K562 (cell line): ENCODE data around the gene ARNT2. TPM values are rescaled to one million over a fixed set of nuclear protein-coding genes. Genes with fewer than 3 reads are reported as not detected.

Source experiments
- ATAC-seq: fragments of 200-7000 bp; cut with Tn5 transposase; 3 replicates; pipeline ENCODE4 v1.9.1; 2020; ENCODE audit warnings: moderate library complexity
- BruUV-seq: library from RNA; stranded (reverse); fragments of 400-500 nt; replicated peaks from 2 replicates; lab custom pipeline; 2021; lab: Mats Ljungman, UMichigan
- CTCF ChIA-PET: fragments of 300-600 bp; formaldehyde crosslinking; extraction: SDS; loops from one replicate; lab custom pipeline; 2021; ENCODE audit warnings: low intra/inter-chr PET ratio; lab: Yijun Ruan, JAX
- POLR2A ChIA-PET: fragments of 300-600, 350-650 bp; sonication (Branson Sonifier 250); formaldehyde crosslinking; extraction: SDS; loops from one replicate; lab custom pipeline; 2021; ENCODE audit warnings: antibody characterized with exemption, inconsistent platforms; lab: Yijun Ruan, JAX
- DNase-seq, 4 experiments: peaks; one replicate each; pipeline versions ENCODE4 v3.0.0 to v3.0.0-alpha.2; 2011 to 2018; ENCODE audit warnings: low spot score in 3 of 4, mixed read lengths in 3 of 4; ENCODE audit errors: extremely low read depth in 1 of 4
- FAIRE-seq: peaks from 2 replicates; lab custom pipeline; 2011; peaks lifted over from hg19 to GRCh38; lab: Jason Lieb, UNC
- H2AFZ ChIP-seq: 2 replicates; pipeline ENCODE4 v1.6.0; 2011; ENCODE audit warnings: low read depth, low read length, control low read depth, inconsistent platforms
- H3K27ac ChIP-seq: fragments of 200-600 bp; 3 replicates; pipeline ENCODE4 v1.8.0; 2011; ENCODE audit warnings: low read depth, mild to moderate bottlenecking, control low read depth, inconsistent platforms, low read length, moderate library complexity, mixed read lengths; ENCODE audit errors: extremely low read depth
- H3K27me3 ChIP-seq, 2 experiments: fragments of 300-600 bp in 1 of 2; 2 replicates in 1 of 2; 3 replicates in 1 of 2; pipeline versions ENCODE4 v1.6.0 to v1.8.0; 2011; ENCODE audit warnings: inconsistent platforms in 2 of 2, low read length in 2 of 2, mild to moderate bottlenecking in 1 of 2, mixed read lengths in 1 of 2, moderate library complexity in 1 of 2; ENCODE audit not compliant: control insufficient read depth in 2 of 2, insufficient read depth in 2 of 2
- H3K36me3 ChIP-seq: fragments of 300-600 bp; 3 replicates; pipeline ENCODE4 v1.8.0; 2011; ENCODE audit warnings: mild to moderate bottlenecking, low read length, inconsistent platforms; ENCODE audit not compliant: control insufficient read depth, insufficient read depth
- H3K4me1 ChIP-seq, 2 experiments: fragments of 200-600 bp in 1 of 2; replicated peaks in 1 of 2; 2 replicates in 1 of 2; 3 replicates in 1 of 2; pipeline versions ENCODE4 v1.5.1 to v1.8.0; 2011; ENCODE audit warnings: inconsistent platforms in 2 of 2, low read length in 2 of 2, mild to moderate bottlenecking in 1 of 2, mixed read lengths in 1 of 2, moderate library complexity in 1 of 2; ENCODE audit not compliant: control insufficient read depth in 2 of 2, insufficient read depth in 2 of 2
- H3K4me2 ChIP-seq: 2 replicates; pipeline ENCODE4 v1.6.1; 2011; ENCODE audit warnings: low read length, control low read depth, inconsistent platforms, mixed read lengths; ENCODE audit not compliant: insufficient read depth
- H3K4me3 ChIP-seq: fragments of 200-600 bp; sonication (generic), shearing (Covaris generic); 2 replicates; pipeline ENCODE4 v1.5.1; 2016; ENCODE audit warnings: control low read depth, inconsistent platforms
- H3K79me2 ChIP-seq: fragments of 200-600 bp; 3 replicates; pipeline ENCODE4 v1.8.0; 2011; ENCODE audit warnings: low read length, inconsistent platforms; ENCODE audit not compliant: control insufficient read depth, insufficient read depth
- H3K9ac ChIP-seq, 2 experiments: 2 replicates each; pipeline versions ENCODE4 v1.6.0 to v1.6.1; 2011; ENCODE audit warnings: low read depth in 2 of 2, low read length in 2 of 2, control low read depth in 1 of 2, inconsistent platforms in 1 of 2, mild to moderate bottlenecking in 1 of 2, mixed read lengths in 1 of 2; ENCODE audit not compliant: insufficient read depth in 1 of 2
- H3K9me1 ChIP-seq: one replicate; pipeline ENCODE4 v1.6.0; 2011; ENCODE audit warnings: inconsistent platforms, mild to moderate bottlenecking, low read length, moderate library complexity; ENCODE audit not compliant: control insufficient read depth, insufficient read depth
- H3K9me3 ChIP-seq: replicated peaks from 2 replicates; pipeline ENCODE4 v1.5.1; 2011; ENCODE audit warnings: low read depth, low read length, inconsistent platforms; ENCODE audit not compliant: control insufficient read depth, insufficient read depth
- H4K20me1 ChIP-seq: replicated peaks from 2 replicates; pipeline ENCODE4 v1.6.1; 2011; ENCODE audit warnings: low read length, inconsistent platforms, mixed read lengths; ENCODE audit not compliant: control insufficient read depth, insufficient read depth
- ARID1B ChIP-seq: fragments of 450-650 bp; IDR thresholded peaks from 2 replicates; pipeline ENCODE4 v1.6.1; 2016; ENCODE audit warnings: antibody characterized with exemption, mild to moderate bottlenecking, inconsistent platforms
- CBX1 ChIP-seq: sonication (generic); IDR thresholded peaks from 2 replicates; pipeline ENCODE4 v1.6.1; 2016; ENCODE audit warnings: antibody characterized with exemption, low read depth, mild to moderate bottlenecking
- EWSR1 ChIP-seq: fragments of 450-650 bp; IDR thresholded peaks from 2 replicates; pipeline ENCODE4 v1.6.1; 2018; ENCODE audit warnings: borderline replicate concordance, mild to moderate bottlenecking, low read depth, moderate library complexity; ENCODE audit not compliant: partially characterized antibody
- FOXA1 ChIP-seq: fragments of 450-650 bp; IDR thresholded peaks from 2 replicates; pipeline ENCODE4 v1.6.1; 2016; ENCODE audit warnings: mild to moderate bottlenecking, borderline replicate concordance
- MED1 ChIP-seq: sonication (generic); formaldehyde crosslinking; IDR thresholded peaks from 2 replicates; pipeline ENCODE4 v1.8.1; 2023; ENCODE audit warnings: missing genetic modification reagents, borderline replicate concordance
- PCBP2 ChIP-seq: fragments of 200-400 bp; formaldehyde crosslinking; IDR thresholded peaks from 2 replicates; pipeline ENCODE4 v1.6.1; 2018; ENCODE audit warnings: low read length, low read depth, mild to moderate bottlenecking, moderate library complexity; ENCODE audit not compliant: poor library complexity, severe bottlenecking
- SREBF2 ChIP-seq: sonication (generic); formaldehyde crosslinking; IDR thresholded peaks from 2 replicates; pipeline ENCODE4 v1.4.0; 2020; ENCODE audit warnings: mild to moderate bottlenecking, missing genetic modification reagents
- SRF ChIP-seq, 2 experiments: fragments of 250-450, 450-650 bp in 1 of 2; sonication (Bioruptor Pico) in 1 of 2; sonication (generic) in 1 of 2; formaldehyde crosslinking; IDR thresholded peaks; 2 replicates each; pipeline versions ENCODE4 v1.5.0 to v1.5.1; 2020 to 2022; ENCODE audit warnings: mild to moderate bottlenecking in 1 of 2, missing genetic modification reagents in 1 of 2
- ZC3H8 ChIP-seq: fragments of 450-650 bp; IDR thresholded peaks from 2 replicates; pipeline ENCODE4 v1.6.1; 2017
- ZNF282 ChIP-seq: sonication (generic); formaldehyde crosslinking; IDR thresholded peaks from 2 replicates; pipeline ENCODE4 v1.8.1; 2023; ENCODE audit warnings: missing genetic modification reagents
- ZNF445 ChIP-seq: fragments of 250-450 bp; sonication (Bioruptor Pico); IDR thresholded peaks from 2 replicates; pipeline ENCODE4 v1.4.0; 2020; ENCODE audit warnings: low read depth, mild to moderate bottlenecking, moderate library complexity
- ZNF561 ChIP-seq: fragments of 450-650 bp; formaldehyde crosslinking; conservative IDR thresholded peaks from 2 replicates; pipeline ENCODE4 v1.4.0; 2020; ENCODE audit warnings: mild to moderate bottlenecking, moderate library complexity
- WGBS: fragments of 100-300 bp; shearing (Covaris generic); methylation state at CpG from one replicate; pipeline ENCODE4 v1.1.6; 2016; ENCODE audit warnings: low coverage, mixed read lengths; ENCODE audit not compliant: insufficient coverage; ENCODE audit errors: missing lambda C conversion rate; 5-methylcytosine and 5-hydroxymethylcytosine counted together
- in situ Hi-C: fragments of 300-500 bp; cut with MboI; formaldehyde crosslinking; loops from 4 replicates; pipeline ENCODE4 v1.15.0; 2018; ENCODE audit warnings: inconsistent platforms, mixed read lengths
- intact Hi-C: fragments of 100-400 bp; cut with micrococcal nuclease; formaldehyde crosslinking; loops from 2 replicates; pipeline ENCODE4 v1.14.2; 2022
- polyA plus RNA-seq, 8 experiments: library from polyadenylated mRNA; depleted of rRNA in 4 of 8; stranded (reverse) in 5 of 8; unstranded in 3 of 8; fragments of >200 nt; fragmentation: Nextera tagmentation in 2 of 8; fragmentation: Illumina TruSeq in 1 of 8; extraction: Ambion mirVana in 2 of 8; extraction: Trizol in 1 of 8; gene quantifications; 2 replicates each; pipeline versions ENCODE4 v1.2.1 to v1.2.3, GENCODE V29; 2011 to 2014; ENCODE audit warnings: inconsistent platforms in 1 of 8, missing spikeins in 1 of 8
- total RNA-seq, 7 experiments: library from RNA; depleted of rRNA in 6 of 7; stranded (reverse); fragments of >200 nt in 6 of 7; fragmentation: Illumina TruSeq in 2 of 7; extraction: Trizol in 2 of 7; gene quantifications; 2 replicates each; pipeline versions ENCODE4 v1.2.1 to v1.2.3, GENCODE V29; 2011 to 2021; ENCODE audit warnings: low replicate concordance in 1 of 7
- TF ChIP-seq, protein P1 (sequence below): fragments of 250-450 bp; sonication (Bioruptor Pico); IDR thresholded peaks from 2 replicates; pipeline ENCODE4 v1.4.0; 2020; ENCODE audit warnings: borderline replicate concordance
- TF ChIP-seq, protein P2 (sequence below): sonication (generic); formaldehyde crosslinking; IDR thresholded peaks from 2 replicates; pipeline ENCODE4 v1.8.0; 2022; ENCODE audit warnings: mild to moderate bottlenecking, missing genetic modification reagents

Gene ARNT2
- total and polyA plus RNA-seq, 9 of the 15 experiments (the other 6 are each of a cell fraction or from before 2014, with no cell fraction given): 0.01 TPM; not detected in 8

DNA sequence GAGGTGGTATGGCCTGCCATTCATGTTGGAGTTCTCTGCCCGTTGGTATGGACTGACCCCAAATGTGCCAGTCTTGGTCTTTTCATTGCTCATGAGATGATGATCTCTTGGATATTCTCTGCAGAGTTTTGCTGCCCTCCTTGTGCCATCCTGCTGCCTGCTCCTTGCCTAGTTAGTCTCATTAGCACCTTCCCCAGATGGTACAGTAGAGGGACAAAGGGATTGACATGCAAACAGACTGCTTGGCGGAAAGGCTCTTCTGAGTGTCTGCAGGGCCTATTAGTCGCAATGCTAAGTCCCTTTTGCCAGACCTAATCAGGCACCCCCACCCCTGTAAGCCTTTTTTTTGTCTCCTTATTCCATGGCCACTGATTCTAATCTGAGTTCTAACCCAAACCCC, 90.6 kb downstream of the ARNT2 start:
- FAIRE-seq (no peak), ATAC-seq (no peak), DNase-seq (no peak)
- H3K9me1 ChIP-seq: no peaks in the 10 kb centered on the region
- no peaks in the 10 kb centered on the region for H3K9me3 ChIP-seq
- ChIA-PET POLR2A (no interaction called here), CTCF (no interaction called here)
- peaks cover 0 to 6% of the 10 kb centered on the region in 2 experiments; a peak in 2 of 5 replicates for H3K27me3 ChIP-seq
- no TSS peak for BruUV-seq
- WGBS: 6% methylated on average over 2 of the region's 3 CpGs
- no peaks in the 10 kb centered on the region for H4K20me1 ChIP-seq
- no peak overlapping the region for H3K4me2 ChIP-seq
- no peaks in the 10 kb centered on the region for H3K36me3 ChIP-seq
- H3K4me1 ChIP-seq: no peaks in the 10 kb centered on the region
- intact Hi-C loops (no loop called here), in situ Hi-C loops (no loop called here)
- TF ChIP-seq, protein P1, sequence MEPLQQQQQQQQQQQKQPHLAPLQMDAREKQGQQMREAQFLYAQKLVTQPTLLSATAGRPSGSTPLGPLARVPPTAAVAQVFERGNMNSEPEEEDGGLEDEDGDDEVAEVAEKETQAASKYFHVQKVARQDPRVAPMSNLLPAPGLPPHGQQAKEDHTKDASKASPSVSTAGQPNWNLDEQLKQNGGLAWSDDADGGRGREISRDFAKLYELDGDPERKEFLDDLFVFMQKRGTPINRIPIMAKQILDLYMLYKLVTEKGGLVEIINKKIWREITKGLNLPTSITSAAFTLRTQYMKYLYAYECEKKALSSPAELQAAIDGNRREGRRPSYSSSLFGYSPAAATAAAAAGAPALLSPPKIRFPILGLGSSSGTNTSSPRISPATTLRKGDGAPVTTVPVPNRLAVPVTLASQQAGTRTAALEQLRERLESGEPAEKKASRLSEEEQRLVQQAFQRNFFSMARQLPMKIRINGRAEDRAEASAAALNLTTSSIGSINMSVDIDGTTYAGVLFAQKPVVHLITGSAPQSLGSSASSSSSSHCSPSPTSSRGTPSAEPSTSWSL (CRISPR knock-in tag): no peak
- TF ChIP-seq ZC3H8 (no peak), PCBP2 (no peak), FOXA1 (no peak), MED1 (CRISPR knock-in tag) (no peak), ARID1B (no peak), ZNF445 (no peak), ZNF282 (no peak), SREBF2 (CRISPR knock-in tag) (no peak), EWSR1 (no peak), CBX1 (no peak), SRF (CRISPR knock-in tag; IDR thresholded peaks at IDR 0.05) (no peak), ZNF561 (CRISPR knock-in tag) (no peak)
- TF ChIP-seq, protein P2, sequence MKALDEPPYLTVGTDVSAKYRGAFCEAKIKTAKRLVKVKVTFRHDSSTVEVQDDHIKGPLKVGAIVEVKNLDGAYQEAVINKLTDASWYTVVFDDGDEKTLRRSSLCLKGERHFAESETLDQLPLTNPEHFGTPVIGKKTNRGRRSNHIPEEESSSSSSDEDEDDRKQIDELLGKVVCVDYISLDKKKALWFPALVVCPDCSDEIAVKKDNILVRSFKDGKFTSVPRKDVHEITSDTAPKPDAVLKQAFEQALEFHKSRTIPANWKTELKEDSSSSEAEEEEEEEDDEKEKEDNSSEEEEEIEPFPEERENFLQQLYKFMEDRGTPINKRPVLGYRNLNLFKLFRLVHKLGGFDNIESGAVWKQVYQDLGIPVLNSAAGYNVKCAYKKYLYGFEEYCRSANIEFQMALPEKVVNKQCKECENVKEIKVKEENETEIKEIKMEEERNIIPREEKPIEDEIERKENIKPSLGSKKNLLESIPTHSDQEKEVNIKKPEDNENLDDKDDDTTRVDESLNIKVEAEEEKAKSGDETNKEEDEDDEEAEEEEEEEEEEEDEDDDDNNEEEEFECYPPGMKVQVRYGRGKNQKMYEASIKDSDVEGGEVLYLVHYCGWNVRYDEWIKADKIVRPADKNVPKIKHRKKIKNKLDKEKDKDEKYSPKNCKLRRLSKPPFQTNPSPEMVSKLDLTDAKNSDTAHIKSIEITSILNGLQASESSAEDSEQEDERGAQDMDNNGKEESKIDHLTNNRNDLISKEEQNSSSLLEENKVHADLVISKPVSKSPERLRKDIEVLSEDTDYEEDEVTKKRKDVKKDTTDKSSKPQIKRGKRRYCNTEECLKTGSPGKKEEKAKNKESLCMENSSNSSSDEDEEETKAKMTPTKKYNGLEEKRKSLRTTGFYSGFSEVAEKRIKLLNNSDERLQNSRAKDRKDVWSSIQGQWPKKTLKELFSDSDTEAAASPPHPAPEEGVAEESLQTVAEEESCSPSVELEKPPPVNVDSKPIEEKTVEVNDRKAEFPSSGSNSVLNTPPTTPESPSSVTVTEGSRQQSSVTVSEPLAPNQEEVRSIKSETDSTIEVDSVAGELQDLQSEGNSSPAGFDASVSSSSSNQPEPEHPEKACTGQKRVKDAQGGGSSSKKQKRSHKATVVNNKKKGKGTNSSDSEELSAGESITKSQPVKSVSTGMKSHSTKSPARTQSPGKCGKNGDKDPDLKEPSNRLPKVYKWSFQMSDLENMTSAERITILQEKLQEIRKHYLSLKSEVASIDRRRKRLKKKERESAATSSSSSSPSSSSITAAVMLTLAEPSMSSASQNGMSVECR (CRISPR knock-in tag): no peak
- no peak overlapping the region for H3K9ac ChIP-seq
- no peak overlapping the region for H3K4me3 ChIP-seq
- no peaks in the 10 kb centered on the region for H3K79me2 ChIP-seq
- no peak overlapping the region for H3K27ac ChIP-seq
- H2AFZ ChIP-seq: no peak overlapping the region
